ENCODE measurements around the gene PERM1. TPM values are rescaled to one million over a fixed set of nuclear protein-coding genes. Genes with fewer than 3 reads are reported as not detected.
"Not testable (repeated sequence)": the region's sequence is repeated elsewhere in the genome, so short reads cannot be mapped to it uniquely, and the experiment has no call there.

Gene PERM1
- total RNA-seq, 1 experiment from 2014 or later = 0.18 TPM

GRCh38 chr1:993379-993995, 11.6 kb upstream of the PERM1 start:
- Mint-ChIP-seq H3K27me3 (ENCODE audit: insufficient read depth, unreplicated experiment) (no peaks in the 10 kb centered on the region), H3K4me3 (ENCODE audit: unreplicated experiment) (no peak overlapping the region), H3K4me1 (ENCODE audit: low read depth, unreplicated experiment) (no peaks in the 10 kb centered on the region), H3K27ac (ENCODE audit: unreplicated experiment) (no peak overlapping the region), H3K9me3 (ENCODE audit: unreplicated experiment) (no peaks in the 10 kb centered on the region), H3K36me3 (ENCODE audit: insufficient read depth, unreplicated experiment) (peaks cover 35% of the 10 kb centered on the region)
- H3K27me3 ChIP-seq (replicated peaks; ENCODE audit: control insufficient read depth, insufficient read depth, low read length) = no peaks in the 10 kb centered on the region
- peaks cover 8% of the 10 kb centered on the region; the same call in 1 of the 2 replicates for H3K9me3 ChIP-seq
- ChIA-PET POLR2A (no interaction called here), CTCF (interaction anchor here (1.5 kb wide), 1 partner anchor 9 kb away, joined by 4 read pairs; no protein-coding TSS in a partner anchor)
- intact Hi-C loops (cut with micrococcal nuclease; ENCODE audit: unreplicated experiment) = no loop called here
- no peak overlapping the region for H3K4me3 ChIP-seq (ENCODE audit: low read depth, low read length)
- peaks cover 19% of the 10 kb centered on the region for H3K4me1 ChIP-seq
- no peak for TF ChIP-seq CTCF (IDR thresholded peaks at IDR 0.05; ENCODE audit: insufficient read depth in 1 of 2, low read depth in 1 of 2, low read length in 1 of 2, severe bottlenecking in 1 of 2, unreplicated experiment in 1 of 2)
- no peak for DNase-seq
- no peaks in the 10 kb centered on the region for H3K36me3 ChIP-seq (ENCODE audit: control insufficient read depth, insufficient read depth, low read length)
- BruUV-seq (replicated peaks) = no TSS peak

GRCh38 chr1:992362-992761, 10.5 kb upstream of the PERM1 start:
- peaks cover 8% of the 10 kb centered on the region; the same call in 1 of the 2 replicates for H3K9me3 ChIP-seq
- DNase-seq = no peak

GRCh38 chr1:991895-992294, 10.0 kb upstream of the PERM1 start:
- no peak overlapping the region for H3K27ac Mint-ChIP-seq (ENCODE audit: unreplicated experiment)
- no peaks in the 10 kb centered on the region for H3K4me1 Mint-ChIP-seq (ENCODE audit: low read depth, unreplicated experiment)
- H3K4me3 Mint-ChIP-seq (ENCODE audit: unreplicated experiment) = no peak overlapping the region
- H3K4me3 ChIP-seq (ENCODE audit: low read depth, low read length) = no peak overlapping the region
- ChIA-PET POLR2A (no interaction called here), CTCF (no interaction called here)
- H3K9me3 Mint-ChIP-seq (ENCODE audit: unreplicated experiment) = no peaks in the 10 kb centered on the region
- H3K36me3 Mint-ChIP-seq (ENCODE audit: insufficient read depth, unreplicated experiment) = peaks cover 35% of the 10 kb centered on the region
- DNase-seq = no peak
- intact Hi-C loops (cut with micrococcal nuclease; ENCODE audit: unreplicated experiment) = no loop called here
- H3K27me3 ChIP-seq (replicated peaks; ENCODE audit: control insufficient read depth, insufficient read depth, low read length) = no peaks in the 10 kb centered on the region
- TF ChIP-seq CTCF (IDR thresholded peaks at IDR 0.05; ENCODE audit: insufficient read depth in 1 of 2, low read depth in 1 of 2, low read length in 1 of 2, severe bottlenecking in 1 of 2, unreplicated experiment in 1 of 2) = no peak
- H3K27me3 Mint-ChIP-seq (ENCODE audit: insufficient read depth, unreplicated experiment) = no peaks in the 10 kb centered on the region
- peaks cover 8% of the 10 kb centered on the region; the same call in 1 of the 2 replicates for H3K9me3 ChIP-seq
- no TSS peak for BruUV-seq (replicated peaks)
- H3K36me3 ChIP-seq (ENCODE audit: control insufficient read depth, insufficient read depth, low read length) = no peaks in the 10 kb centered on the region
- peaks cover 8% of the 10 kb centered on the region for H3K4me1 ChIP-seq

More at GRCh38 chr1:992362-992761, 10.5 kb upstream of the PERM1 start:
- Mint-ChIP-seq H3K9me3 (ENCODE audit: unreplicated experiment) (no peaks in the 10 kb centered on the region), H3K4me3 (ENCODE audit: unreplicated experiment) (no peak overlapping the region), H3K4me1 (ENCODE audit: low read depth, unreplicated experiment) (no peaks in the 10 kb centered on the region), H3K27ac (ENCODE audit: unreplicated experiment) (no peak overlapping the region), H3K27me3 (ENCODE audit: insufficient read depth, unreplicated experiment) (no peaks in the 10 kb centered on the region), H3K36me3 (ENCODE audit: insufficient read depth, unreplicated experiment) (peaks cover 35% of the 10 kb centered on the region)
- BruUV-seq (replicated peaks) = no TSS peak
- Histone ChIP-seq H3K4me1 (peaks cover 8% of the 10 kb centered on the region), H3K27me3 (replicated peaks; ENCODE audit: control insufficient read depth, insufficient read depth, low read length) (no peaks in the 10 kb centered on the region), H3K36me3 (ENCODE audit: control insufficient read depth, insufficient read depth, low read length) (no peaks in the 10 kb centered on the region), H3K4me3 (ENCODE audit: low read depth, low read length) (no peak overlapping the region)
- intact Hi-C loops (cut with micrococcal nuclease; ENCODE audit: unreplicated experiment) = no loop called here
- POLR2A ChIA-PET = no interaction called here
- CTCF ChIA-PET = no interaction called here
- TF ChIP-seq CTCF (IDR thresholded peaks at IDR 0.05; ENCODE audit: insufficient read depth in 1 of 2, low read depth in 1 of 2, low read length in 1 of 2, severe bottlenecking in 1 of 2, unreplicated experiment in 1 of 2) = no peak

- BruUV-seq (replicated peaks); H3K4me1 Mint-ChIP-seq (ENCODE audit: low read depth, unreplicated experiment); H3K4me3 Mint-ChIP-seq (ENCODE audit: unreplicated experiment); H3K4me3 ChIP-seq (ENCODE audit: low read depth, low read length); H3K27ac Mint-ChIP-seq (ENCODE audit: unreplicated experiment); POLR2A ChIA-PET; H3K9me3 Mint-ChIP-seq (ENCODE audit: unreplicated experiment); H3K36me3 ChIP-seq (ENCODE audit: control insufficient read depth, insufficient read depth, low read length); DNase-seq; CTCF ChIA-PET; H3K27me3 Mint-ChIP-seq (ENCODE audit: insufficient read depth, unreplicated experiment); H3K9me3 ChIP-seq; H3K27me3 ChIP-seq (replicated peaks; ENCODE audit: control insufficient read depth, insufficient read depth, low read length); H3K4me1 ChIP-seq; intact Hi-C loops (cut with micrococcal nuclease; ENCODE audit: unreplicated experiment): not testable (repeated sequence)
- peaks cover 35% of the 10 kb centered on the region for H3K36me3 Mint-ChIP-seq (ENCODE audit: insufficient read depth, unreplicated experiment)
Observed at GRCh38 chr1:991275-991674, 9.4 kb upstream of the PERM1 start.

- POLR2A ChIA-PET; H3K9me3 Mint-ChIP-seq (ENCODE audit: unreplicated experiment); H3K27ac Mint-ChIP-seq (ENCODE audit: unreplicated experiment); H3K4me3 ChIP-seq (ENCODE audit: low read depth, low read length); H3K4me1 Mint-ChIP-seq (ENCODE audit: low read depth, unreplicated experiment); H3K4me1 ChIP-seq; H3K27me3 ChIP-seq (replicated peaks; ENCODE audit: control insufficient read depth, insufficient read depth, low read length); H3K4me3 Mint-ChIP-seq (ENCODE audit: unreplicated experiment); BruUV-seq (replicated peaks); intact Hi-C loops (cut with micrococcal nuclease; ENCODE audit: unreplicated experiment); H3K36me3 ChIP-seq (ENCODE audit: control insufficient read depth, insufficient read depth, low read length); DNase-seq; H3K27me3 Mint-ChIP-seq (ENCODE audit: insufficient read depth, unreplicated experiment); H3K9me3 ChIP-seq; CTCF ChIA-PET: not testable (repeated sequence)
- H3K36me3 Mint-ChIP-seq (ENCODE audit: insufficient read depth, unreplicated experiment) = peaks cover 19% of the 10 kb centered on the region
Observed at GRCh38 chr1:988061-988460, 6.2 kb upstream of the PERM1 start.
